GM21390 (cell line): ENCODE data around the gene ACSBG1.
"Not testable (repeated sequence)": the region's sequence is repeated elsewhere in the genome, so short reads cannot be mapped to it uniquely, and the experiment has no call there.

ENCODE experiments used
- ATAC-seq: cut with Tn5 transposase; IDR thresholded peaks from one replicate; pipeline ENCODE4 v1.9.1; 2021; ENCODE audit not compliant: unreplicated experiment

ACSBG1 gene

DNA sequence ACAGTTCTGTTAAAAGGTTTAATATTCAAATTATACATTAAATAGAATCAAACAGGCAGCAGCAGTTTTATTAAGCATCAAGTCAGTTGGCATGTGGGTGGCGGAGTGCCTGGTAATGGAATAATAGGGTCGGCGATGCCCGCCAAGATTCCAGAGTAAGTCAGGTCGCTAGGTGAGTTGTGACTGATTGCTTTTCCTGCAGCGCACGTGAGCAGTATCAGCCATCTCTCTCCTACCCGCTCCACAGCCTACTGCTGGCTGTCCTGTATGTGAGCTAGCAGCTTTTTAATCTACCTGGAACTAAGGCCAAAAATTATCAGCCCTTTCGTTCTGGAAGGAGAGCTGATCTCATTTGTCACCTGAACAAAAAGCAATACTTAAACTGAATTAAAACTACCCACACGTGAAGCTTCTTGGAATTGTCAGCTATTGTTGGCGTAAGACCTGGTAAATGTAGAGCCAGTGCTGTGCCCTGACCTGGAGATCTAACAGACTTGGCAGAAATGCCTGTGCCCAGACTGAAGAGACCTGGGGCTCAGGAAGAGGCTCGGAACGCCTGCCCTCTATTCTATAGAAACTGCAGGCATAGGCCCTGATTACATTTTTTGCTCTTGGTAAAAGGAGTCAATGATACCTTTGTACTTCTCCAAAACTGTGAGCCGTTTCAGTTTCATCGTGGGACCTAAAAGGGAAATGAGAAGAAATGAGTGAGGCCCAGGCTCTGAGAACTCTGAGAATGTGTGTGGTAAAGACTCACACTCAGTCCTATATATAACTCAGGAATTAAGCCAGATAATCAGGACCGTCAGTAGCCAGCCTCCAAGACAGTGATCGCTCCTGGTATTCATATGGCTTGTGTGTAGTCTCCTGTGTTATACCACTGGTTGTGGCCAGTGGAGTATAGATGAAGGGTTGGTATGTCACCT, 63.3 kb downstream of the ACSBG1 start:
- peak; percentile 77 for ATAC-seq

DNA sequence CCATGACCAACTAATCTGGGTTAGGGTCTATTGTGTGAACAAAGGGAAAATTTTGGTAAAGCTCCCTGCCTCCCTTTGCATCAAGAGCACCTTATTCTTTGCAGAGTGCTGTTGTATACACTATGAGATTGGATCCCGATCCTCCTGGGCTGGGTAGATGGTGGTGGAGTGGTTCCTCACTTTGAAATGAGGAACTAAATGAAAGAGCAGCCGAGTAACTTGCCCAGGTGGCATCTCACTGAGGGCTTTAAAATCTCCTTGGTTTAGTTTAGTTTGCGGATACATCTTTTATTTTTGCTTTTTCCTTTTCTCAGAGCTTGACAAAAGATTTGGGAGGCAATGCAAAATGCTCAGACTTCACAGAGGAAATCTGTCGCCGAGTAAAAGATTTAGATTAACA, 65.8 kb downstream of the ACSBG1 start:
- no peak for ATAC-seq

DNA sequence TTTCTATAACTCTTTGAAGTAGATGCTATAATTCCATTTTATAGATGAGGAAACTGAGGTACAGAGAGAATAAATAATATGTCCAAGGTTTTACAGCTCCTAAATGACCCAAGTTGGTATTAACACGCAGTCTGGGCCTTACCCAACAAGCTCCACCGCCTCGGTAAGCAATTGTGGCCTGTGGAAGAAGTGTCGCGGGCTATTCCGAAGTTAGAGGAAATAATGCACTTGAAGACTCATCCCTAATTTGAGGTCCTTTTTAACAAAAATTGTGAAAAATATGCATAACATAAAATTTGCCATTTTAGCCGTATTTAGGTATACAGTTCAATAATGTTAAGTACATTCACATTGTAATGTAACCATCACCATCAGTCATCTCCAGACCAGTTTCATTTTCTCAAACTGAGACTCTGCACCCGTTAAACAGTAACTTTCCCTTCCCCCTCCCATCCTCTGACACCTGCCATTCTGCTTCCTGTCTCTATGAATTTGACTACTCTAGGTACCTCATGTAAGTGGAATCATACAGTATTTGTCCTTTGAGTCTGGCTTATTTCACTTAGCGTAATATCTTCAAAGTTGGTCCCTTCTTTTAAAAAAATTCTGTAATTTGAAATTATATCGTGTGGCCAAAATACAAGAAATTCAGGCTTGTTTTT, 67.0 kb downstream of the ACSBG1 start:
- ATAC-seq = peak; percentile 74

DNA sequence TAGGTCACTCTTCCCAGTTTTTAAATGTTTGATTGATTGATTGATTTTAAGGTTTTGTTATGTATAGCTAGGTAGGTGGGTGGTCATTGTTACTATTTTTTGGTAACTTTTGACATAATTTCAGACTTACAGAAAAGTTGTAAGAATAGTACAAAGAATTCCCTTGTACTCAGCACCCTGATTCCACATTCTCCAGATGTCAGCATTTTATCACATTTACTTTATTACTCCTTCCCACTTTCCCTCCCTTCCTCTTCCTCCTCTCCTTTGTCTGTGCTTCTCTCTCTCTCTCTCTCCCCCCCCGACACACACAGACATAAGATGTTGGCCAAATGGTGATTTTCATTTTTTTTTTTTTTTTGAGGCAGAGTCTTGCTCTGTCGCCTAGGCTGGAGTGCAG, 70.4 kb downstream of the ACSBG1 start:
- ATAC-seq = no peak

DNA sequence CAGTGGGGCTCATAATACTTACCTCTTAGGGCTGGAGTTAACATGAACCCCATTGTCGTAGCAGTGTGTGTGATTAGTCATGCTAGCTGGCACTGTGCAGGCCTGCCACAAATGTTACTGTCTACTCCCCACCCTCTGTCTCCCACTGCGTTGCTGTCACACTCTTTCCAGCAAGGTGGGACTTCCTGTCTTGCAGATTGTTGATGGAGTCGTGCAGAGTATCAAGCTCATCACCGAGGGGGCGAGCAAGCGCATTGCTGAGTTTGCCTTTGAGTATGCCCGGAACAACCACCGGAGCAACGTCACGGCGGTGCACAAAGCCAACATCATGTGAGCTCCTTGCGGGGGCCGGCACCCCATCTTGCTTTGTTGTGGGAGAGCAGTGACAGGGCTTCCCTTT, 72.3 kb downstream of the ACSBG1 start:
- ATAC-seq = no peak

DNA sequence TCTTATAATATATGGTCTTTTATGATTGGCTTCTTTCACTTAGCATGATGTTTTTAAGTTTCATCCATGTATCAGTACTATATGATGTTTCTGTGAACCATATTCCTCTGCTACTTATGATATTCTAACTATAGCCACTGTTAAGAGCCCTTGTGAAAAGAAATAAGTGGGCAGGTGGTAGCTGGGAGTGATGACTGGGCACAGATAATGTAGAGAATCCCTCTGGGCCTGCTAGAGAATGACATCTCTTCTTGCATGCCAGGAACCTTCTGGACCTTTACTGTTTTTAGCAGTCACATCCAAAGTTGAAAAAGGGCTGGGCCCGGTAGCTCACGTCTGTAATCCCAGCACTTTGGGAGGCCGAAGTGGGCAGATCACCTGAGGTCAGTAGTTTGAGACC, 75.0 kb downstream of the ACSBG1 start:
- ATAC-seq = no peak

DNA sequence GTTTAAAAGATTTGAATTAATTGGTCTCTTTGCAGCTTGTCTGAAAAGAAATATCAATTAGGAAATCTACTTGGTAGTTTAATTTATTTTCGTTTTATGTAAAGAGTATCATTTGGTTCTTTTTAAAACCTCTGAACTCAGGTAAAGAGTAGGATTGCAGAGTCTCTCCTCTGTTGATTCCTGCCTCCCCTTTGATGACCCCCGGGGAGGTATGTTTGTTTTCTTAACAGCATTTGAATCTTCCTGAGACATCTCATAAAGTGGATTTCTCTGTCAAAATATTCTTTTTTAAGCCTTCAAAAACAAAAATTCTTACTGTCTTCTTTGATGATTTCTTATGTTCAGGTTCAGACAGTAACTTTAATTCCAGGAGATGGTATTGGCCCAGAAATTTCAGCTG, 77.2 kb downstream of the ACSBG1 start:
- ATAC-seq = no peak

DNA sequence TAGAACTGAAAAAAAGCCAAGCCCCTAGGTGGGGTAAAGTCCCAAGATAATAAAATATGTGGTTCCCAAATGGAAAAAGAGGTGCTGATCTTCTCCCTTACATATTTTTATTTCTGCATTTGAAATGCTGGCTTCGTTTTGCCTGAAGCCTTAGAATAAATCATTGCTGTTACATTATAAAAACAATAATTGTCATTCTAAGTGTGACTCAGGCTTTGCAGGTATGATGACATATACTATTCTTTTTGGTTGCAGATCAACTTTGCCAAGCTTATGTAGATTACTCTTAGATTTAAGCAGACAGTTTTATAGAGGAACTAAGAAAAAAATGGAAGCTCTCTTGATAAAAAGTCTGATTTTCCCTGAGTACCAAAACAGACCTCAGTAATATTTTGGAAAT, 77.7 kb downstream of the ACSBG1 start:
- no peak for ATAC-seq

DNA sequence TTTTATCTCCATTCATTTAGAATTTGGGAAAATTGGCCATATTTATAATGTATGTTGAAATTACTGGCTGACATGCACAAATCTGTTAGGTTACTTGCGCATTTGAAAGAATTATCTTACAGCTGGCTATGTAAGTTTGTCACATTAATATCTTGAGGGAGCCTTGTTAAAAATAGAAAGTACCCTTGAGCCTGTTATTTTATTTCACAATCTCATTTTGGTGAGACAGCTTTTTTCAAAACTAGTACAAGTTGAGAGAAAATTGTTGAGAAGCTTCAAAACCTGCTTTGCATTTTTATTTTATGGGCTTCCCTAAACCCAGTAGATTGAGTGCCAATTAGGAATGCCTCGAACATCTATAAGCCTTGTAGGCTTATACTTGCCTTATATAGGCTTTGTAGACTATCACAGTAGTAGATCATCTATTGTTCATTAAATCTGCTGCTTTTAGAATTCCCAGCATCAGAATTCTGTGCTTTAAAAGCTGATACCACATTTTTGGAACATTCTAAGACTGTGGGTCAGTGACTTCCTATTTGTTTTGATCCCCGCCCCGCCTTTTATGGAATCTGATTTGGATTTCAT, 78.9 kb downstream of the ACSBG1 start:
- no peak for ATAC-seq

DNA sequence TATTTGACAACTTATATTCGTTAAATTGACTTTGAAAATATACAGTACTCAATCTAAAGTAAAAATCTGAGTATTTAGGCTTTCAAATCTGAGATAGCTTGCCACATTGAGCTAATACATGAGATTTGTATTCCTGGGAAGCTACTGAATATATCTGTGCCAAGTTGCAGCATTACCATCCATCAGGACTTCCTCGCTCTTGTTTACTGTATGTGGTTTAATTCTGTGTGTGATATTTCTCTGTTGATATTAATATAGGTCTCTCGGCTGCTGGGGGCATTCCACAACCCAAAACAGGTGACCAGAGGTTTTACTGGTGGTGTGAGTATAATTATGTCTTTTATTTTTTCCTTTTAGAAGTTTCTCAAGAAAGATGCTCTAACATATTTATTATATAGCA, 79.4 kb downstream of the ACSBG1 start:
- ATAC-seq = no peak

DNA sequence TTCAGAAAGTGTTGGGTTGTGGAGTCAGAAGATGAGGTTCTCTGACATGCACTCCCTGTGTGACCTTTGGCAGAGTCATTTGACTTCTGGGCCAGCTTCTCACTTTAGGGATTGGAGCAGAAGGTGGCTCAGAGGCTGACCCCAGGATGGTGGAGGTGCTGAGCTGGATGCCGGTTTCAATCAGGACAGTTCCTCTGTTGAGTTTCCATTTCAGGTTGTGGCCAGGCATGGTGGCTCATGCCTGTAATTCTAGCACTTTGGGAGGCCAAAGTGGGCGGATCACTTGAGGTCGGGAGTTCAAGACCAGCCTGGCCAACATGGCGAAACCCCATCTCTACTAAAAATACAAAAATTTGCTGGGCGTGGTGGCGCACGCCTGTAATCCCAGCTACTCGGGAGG, 83.3 kb downstream of the ACSBG1 start:
- not testable (repeated sequence) for ATAC-seq

DNA sequence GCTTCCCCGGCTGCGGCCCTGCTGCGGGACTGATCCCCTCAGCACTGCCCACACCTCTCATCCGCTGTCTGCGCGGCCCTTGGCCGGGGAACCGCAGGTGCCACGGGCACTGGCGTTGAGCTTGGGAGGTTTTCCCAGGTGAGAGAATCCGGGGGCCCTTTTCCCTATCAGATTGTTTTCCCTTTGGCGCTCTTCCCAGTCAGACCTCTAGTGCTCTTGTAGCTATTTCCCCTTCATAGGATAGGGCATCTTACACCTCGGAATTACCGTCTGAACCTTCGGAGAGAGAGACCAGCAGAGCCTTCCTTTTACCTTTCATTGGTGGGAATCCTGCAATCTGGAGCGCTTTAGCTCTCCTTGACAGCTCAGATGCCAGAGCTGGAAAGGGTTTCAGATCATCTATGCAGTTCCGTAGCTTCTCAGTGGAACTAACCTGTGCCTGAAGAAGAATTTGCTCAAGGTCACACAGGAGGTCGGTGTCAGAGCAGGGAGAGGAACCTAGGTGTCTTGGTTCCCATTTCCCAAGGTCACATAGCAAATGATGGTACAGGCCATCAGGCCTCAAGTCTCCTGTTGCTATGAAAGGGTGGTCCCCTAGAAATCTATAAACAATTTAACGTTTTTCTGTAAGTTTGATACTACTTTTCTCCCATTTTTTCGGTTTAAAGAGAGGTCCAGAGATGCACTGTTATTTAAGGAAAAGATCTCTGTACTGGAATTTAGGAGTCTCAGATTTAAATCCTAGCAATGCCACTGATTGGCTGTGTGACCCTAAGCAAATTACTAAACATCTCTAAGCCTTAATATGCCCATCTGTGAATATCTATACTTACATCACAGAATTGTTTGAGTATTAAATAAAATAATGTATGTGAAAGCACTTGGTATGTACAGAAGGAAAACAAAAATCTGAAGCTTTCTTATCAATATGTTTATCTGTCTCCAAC, 84.3 kb downstream of the ACSBG1 start:
- ATAC-seq = peak; percentile 40

DNA sequence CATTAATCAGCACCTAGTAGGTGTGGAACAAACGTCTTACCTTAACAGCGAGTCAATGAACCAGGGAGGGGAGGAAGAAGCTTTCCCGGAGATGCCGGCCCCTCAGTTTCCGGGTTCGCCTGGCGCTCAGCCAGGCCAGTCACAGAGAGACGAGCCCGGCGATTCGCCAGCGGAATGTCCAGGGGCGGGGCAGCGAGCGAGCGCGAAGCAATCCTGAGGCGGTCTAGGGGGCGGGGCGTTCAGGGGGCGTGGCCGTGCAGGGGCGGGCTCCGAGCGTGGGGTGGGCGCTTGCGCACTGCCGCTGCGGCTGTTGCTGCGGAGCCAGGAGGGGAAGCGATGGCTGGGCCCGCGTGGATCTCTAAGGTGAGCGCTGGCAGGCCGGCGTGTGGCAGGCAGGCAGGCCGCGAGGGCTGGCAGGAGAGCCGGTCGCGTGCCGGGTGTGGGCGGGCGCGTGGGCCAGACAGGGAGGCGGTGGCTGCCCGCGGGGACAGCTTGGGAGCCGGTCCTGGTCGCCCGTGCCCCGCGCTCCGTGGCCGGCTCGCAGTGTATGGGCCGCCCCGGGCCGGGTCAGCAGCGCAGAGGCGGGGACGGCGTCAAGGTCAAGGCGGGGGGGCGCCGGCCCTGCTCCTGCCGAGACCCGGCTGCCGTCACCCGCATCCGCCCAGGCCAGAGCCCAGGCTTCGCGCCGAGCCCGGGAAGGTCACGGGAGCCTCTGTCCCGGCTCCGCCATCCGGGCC, 85.1 kb downstream of the ACSBG1 start, which contains the start of gene IDH3A:
Gene IDH3A, plus strand, starts transcription at position 295 of the 737 bp plus-strand sequence. Its CDS starts 42 bp downstream, at position 337.
- peak; percentile 71 for ATAC-seq

DNA sequence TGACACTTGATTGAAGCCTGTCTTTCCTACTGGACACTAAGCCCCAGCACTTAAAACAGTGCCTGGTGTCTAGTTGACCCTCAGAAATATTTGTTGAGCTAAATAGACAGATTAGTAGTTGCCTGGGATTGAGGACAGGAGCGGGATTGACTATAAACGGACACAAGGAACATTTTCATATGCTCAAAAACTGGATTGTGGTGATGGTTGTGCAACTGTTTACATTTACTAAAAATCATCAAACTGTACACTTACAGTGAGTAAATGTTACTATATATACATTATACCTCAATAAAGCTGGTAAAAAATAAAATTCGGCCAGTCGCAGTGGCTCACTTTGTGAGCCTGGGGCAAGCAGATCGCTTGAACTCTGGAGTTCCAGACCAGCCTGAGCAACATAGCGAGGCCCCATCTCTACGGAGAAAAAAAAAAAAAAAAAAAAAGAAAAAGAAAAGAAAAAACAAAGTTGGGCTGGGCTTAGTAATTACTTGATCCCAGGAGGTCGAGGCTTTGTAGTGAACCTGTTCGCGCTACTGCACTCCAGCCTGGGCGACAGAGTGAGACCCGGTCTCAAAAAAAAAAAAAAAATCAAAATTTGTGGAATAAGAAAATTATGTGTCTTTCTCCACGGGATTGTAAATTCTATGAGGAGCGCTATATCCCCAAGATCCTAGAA, 85.8 kb downstream of the ACSBG1 start:
- no peak for ATAC-seq

DNA sequence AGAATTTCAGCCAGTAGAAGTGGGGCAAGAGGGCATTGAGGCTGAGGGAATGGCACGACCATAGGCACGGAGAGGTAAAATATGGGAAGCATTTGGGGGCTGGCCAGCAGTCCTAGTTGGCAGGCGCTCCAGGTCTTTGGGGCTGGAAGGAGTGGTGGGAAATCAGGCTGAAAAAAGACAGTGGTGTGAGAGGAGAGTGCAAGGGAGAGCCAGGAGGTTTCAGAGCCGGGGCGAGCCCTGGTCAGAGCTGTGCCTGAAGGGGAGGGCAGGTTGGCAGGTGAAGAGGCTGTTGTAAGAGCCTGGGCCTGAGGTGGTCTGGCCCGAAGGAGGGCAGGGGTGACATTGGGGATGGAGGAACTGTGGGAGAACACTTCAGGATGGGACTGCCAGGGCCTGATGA, 86.8 kb downstream of the ACSBG1 start:
- ATAC-seq = no peak

DNA sequence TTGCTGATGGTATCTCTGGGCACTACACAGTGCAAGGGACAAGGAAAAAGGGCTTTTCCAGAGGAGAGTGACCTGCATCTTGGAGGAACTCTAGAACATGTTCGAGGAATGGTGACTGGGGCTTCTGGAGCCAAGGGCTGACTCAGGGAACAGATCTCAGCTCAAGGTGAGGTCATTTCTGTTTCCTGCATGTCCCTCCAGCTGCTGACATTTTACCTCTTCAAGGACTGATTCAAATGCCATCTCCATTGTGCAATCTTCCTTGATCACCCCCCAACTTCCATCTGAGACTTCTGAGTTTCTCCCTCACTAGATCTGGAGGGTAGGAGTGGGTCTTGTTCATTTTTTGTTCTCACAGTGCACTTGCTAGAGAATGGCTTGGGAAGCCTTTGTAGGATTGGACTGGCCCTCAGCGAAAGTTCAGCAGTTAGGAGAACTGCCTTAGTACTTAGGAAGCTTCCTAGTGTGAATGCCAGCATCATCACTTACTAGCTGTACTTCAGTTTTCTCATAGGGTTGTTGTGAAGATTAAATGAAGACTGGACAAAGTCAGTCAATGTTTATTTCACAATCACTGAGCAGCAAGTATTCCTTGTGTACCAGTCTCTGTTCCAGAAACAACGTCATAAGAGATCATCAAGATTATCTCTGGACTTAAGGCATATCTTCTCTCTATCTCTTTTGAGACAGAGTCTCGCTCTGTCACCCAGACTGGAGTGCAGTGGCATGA, 87.8 kb downstream of the ACSBG1 start:
- no peak for ATAC-seq

DNA sequence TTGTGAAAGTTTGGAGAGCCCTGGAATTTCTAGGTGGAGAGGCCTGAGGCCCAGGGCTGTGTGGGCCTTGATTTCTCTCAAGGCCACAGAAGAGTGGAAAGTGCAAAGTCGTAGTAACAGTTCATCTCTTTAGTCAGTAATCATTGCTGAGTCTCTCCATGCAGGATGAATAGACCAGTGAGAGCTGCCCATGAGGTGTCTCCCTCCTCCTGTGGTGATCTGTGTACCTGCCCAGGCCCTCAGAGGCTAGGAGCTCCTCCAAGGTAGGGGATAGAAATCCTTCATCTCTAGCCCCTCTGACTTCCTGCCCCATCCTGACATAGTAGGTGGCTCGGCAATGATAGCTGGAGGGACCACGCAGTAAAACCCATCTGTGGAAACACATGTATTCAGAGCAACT, 92.0 kb downstream of the ACSBG1 start:
- ATAC-seq = no peak

DNA sequence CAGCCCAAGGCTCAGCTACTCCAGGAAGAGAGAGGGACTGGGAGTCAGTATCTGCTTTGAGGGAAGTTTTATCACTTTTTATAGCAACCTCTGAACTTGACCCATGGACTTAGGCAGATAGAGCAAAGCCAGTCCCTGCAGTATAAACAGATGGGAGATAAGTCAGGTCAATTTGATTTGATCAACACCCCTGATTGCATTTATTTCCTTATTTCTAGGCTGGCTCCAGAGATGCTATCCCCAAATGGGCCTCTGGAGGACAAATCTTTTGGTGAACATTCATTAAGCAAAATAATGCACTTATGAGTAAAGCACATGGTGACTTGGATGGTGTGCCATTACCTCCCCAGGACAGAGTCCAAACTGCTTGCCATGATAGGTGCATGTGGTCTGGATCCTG, 94.1 kb downstream of the ACSBG1 start:
- no peak for ATAC-seq

DNA sequence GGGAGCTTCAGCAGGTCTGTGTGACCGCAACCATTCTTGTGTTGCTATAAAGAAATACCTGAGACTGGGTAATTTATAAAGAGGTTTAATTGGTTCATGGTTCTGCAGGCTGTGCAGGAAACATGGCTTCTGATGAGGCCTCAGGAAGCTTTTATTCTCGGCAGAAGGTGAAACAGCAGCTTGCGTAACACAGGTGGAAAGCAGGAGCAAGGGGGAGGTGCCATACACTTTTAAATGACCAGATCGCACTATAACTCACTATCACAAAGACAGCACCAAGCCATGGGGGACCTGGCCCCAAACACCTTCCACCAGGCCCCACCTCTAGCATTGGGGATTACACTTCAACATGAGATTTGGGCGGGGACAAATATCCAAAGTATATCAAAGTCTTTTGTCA, 94.8 kb downstream of the ACSBG1 start:
- no peak for ATAC-seq
